ENCODE data around the gene SAP30L. TPM values are rescaled to one million over a fixed set of nuclear protein-coding genes. Genes with fewer than 3 reads are reported as not detected.

SAP30L gene
- total RNA-seq, 1 experiment from 2014 or later, result 45.9 TPM

- Mint-ChIP-seq H3K9me3 (ENCODE audit: unreplicated experiment) (no peaks in the 10 kb centered on the region), H3K4me1 (ENCODE audit: insufficient read depth, unreplicated experiment) (no peaks in the 10 kb centered on the region), H3K36me3 (ENCODE audit: insufficient read depth, unreplicated experiment) (peaks cover 19% of the 10 kb centered on the region), H3K4me3 (ENCODE audit: unreplicated experiment) (no peak overlapping the region), H3K27ac (ENCODE audit: low read depth, unreplicated experiment) (no peak overlapping the region), H3K27me3 (ENCODE audit: insufficient read depth, unreplicated experiment) (no peaks in the 10 kb centered on the region)
- no peak for DNase-seq (ENCODE audit: unreplicated experiment)
- no peak for TF ChIP-seq CTCF (IDR thresholded peaks at IDR 0.05; ENCODE audit: unreplicated experiment)
- no TSS peak for BruUV-seq (replicated peaks)
- POLR2A ChIA-PET, result interaction anchor here (1.2 to 1.3 kb wide), 2 partner anchors 15 to 63 kb away, joined by 4 to 6 read pairs; partner anchors contain the start of gene SAP30L
- CTCF ChIA-PET, result interaction anchor here (0.6 to 4.7 kb wide), 11 partner anchors 9 to 1926 kb away, joined by 3 to 31 read pairs (median 5); no protein-coding TSS in a partner anchor
- intact Hi-C loops (cut with micrococcal nuclease), result no loop called here
Observed at GRCh38 chr5:154430961-154431630, 14.7 kb upstream of the SAP30L start.

GRCh38 chr5:154435226-154435625 lies 10.6 kb upstream of the SAP30L start:
- no TSS peak for BruUV-seq (replicated peaks)
- no peak overlapping the region for H3K4me3 Mint-ChIP-seq (ENCODE audit: unreplicated experiment)
- H3K36me3 Mint-ChIP-seq (ENCODE audit: insufficient read depth, unreplicated experiment), result peaks cover 49% of the 10 kb centered on the region
- CTCF ChIA-PET, result no interaction called here
- no peak for TF ChIP-seq CTCF (IDR thresholded peaks at IDR 0.05; ENCODE audit: unreplicated experiment)
- DNase-seq (ENCODE audit: unreplicated experiment), result no peak
- intact Hi-C loops (cut with micrococcal nuclease), result no loop called here
- POLR2A ChIA-PET, result no interaction called here
- H3K27ac Mint-ChIP-seq (ENCODE audit: low read depth, unreplicated experiment), result no peak overlapping the region
- H3K9me3 Mint-ChIP-seq (ENCODE audit: unreplicated experiment), result no peaks in the 10 kb centered on the region
- no peaks in the 10 kb centered on the region for H3K27me3 Mint-ChIP-seq (ENCODE audit: insufficient read depth, unreplicated experiment)
- H3K4me1 Mint-ChIP-seq (ENCODE audit: insufficient read depth, unreplicated experiment), result no peaks in the 10 kb centered on the region

GRCh38 chr5:154437281-154437965 lies 8.4 kb upstream of the SAP30L start:
- CTCF ChIA-PET, result interaction anchor here (0.7 to 1.6 kb wide), 9 partner anchors 9 to 682 kb away, joined by 3 to 8 read pairs (median 3); no protein-coding TSS in a partner anchor
- Mint-ChIP-seq H3K4me3 (ENCODE audit: unreplicated experiment) (no peak overlapping the region), H3K9me3 (ENCODE audit: unreplicated experiment) (no peaks in the 10 kb centered on the region), H3K27me3 (ENCODE audit: insufficient read depth, unreplicated experiment) (no peaks in the 10 kb centered on the region), H3K27ac (ENCODE audit: low read depth, unreplicated experiment) (no peak overlapping the region), H3K4me1 (ENCODE audit: insufficient read depth, unreplicated experiment) (peaks cover 7% of the 10 kb centered on the region), H3K36me3 (ENCODE audit: insufficient read depth, unreplicated experiment) (peaks cover 71% of the 10 kb centered on the region)
- TF ChIP-seq CTCF (IDR thresholded peaks at IDR 0.05; ENCODE audit: unreplicated experiment), result no peak
- no TSS peak for BruUV-seq (replicated peaks)
- DNase-seq (ENCODE audit: unreplicated experiment), result no peak
- POLR2A ChIA-PET, result interaction anchor here (0.6 to 1.2 kb wide), 4 partner anchors 10 to 74 kb away, joined by 3 to 4 read pairs (median 3); no protein-coding TSS in a partner anchor
- intact Hi-C loops (cut with micrococcal nuclease), result no loop called here

- DNase-seq (ENCODE audit: unreplicated experiment), result peak; percentile 45
- TF ChIP-seq CTCF (IDR thresholded peaks at IDR 0.05; ENCODE audit: unreplicated experiment), result no peak
- no peak overlapping the region for H3K27ac Mint-ChIP-seq (ENCODE audit: low read depth, unreplicated experiment)
- no peaks in the 10 kb centered on the region for H3K9me3 Mint-ChIP-seq (ENCODE audit: unreplicated experiment)
- intact Hi-C loops (cut with micrococcal nuclease), result no loop called here
- no peak overlapping the region for H3K4me3 Mint-ChIP-seq (ENCODE audit: unreplicated experiment)
- peaks cover 28% of the 10 kb centered on the region for H3K4me1 Mint-ChIP-seq (ENCODE audit: insufficient read depth, unreplicated experiment)
- POLR2A ChIA-PET, result no interaction called here
- H3K36me3 Mint-ChIP-seq (ENCODE audit: insufficient read depth, unreplicated experiment), result peaks cover 66% of the 10 kb centered on the region
- CTCF ChIA-PET, result interaction anchor here (1.5 to 2.2 kb wide), 2 partner anchors 36 to 368 kb away, joined by 3 to 9 read pairs; no protein-coding TSS in a partner anchor
- BruUV-seq (replicated peaks), result no TSS peak
- H3K27me3 Mint-ChIP-seq (ENCODE audit: insufficient read depth, unreplicated experiment), result no peaks in the 10 kb centered on the region
Observed at GRCh38 chr5:154440540-154440939, 5.3 kb upstream of the SAP30L start.
